IMR-90 (cell line): ENCODE data around the gene TES. TPM values are rescaled to one million over a fixed set of nuclear protein-coding genes. Genes with fewer than 3 reads are reported as not detected.

Source experiments
- ATAC-seq: fragments of 200-7000 bp; cut with Tn5 transposase; 2 replicates; pipeline ENCODE4 v1.9.1; 2020; ENCODE audit warnings: low read depth, mild to moderate bottlenecking, moderate library complexity
- BruUV-seq: library from RNA; stranded (reverse); fragments of 400-500 nt; replicated peaks from 2 replicates; lab custom pipeline; 2021; lab: Mats Ljungman, UMichigan
- CTCF ChIA-PET: fragments of 300-600 bp; formaldehyde crosslinking; extraction: SDS; loops from one replicate; lab custom pipeline; 2021; ENCODE audit warnings: antibody characterized with exemption; lab: Yijun Ruan, JAX
- POLR2A ChIA-PET: fragments of 300-600 bp; sonication (Branson Sonifier 250); formaldehyde crosslinking; loops from one replicate; lab custom pipeline; 2022; ENCODE audit warnings: antibody characterized with exemption; ENCODE audit not compliant: unreplicated experiment; lab: Charles Lee
- DNase-seq: peaks from one replicate; pipeline ENCODE4 v3.0.0; 2013
- H2AFZ ChIP-seq: replicated peaks from 2 replicates; pipeline ENCODE3; 2013; ENCODE audit warnings: low read length, mild to moderate bottlenecking; ENCODE audit not compliant: poor library complexity
- H2AK5ac ChIP-seq: 2 replicates; pipeline ENCODE4 v1.6.1; 2013; ENCODE audit warnings: low read depth, low read length, inconsistent platforms
- H2AK9ac ChIP-seq: replicated peaks from 2 replicates; pipeline ENCODE3; 2013; ENCODE audit warnings: mild to moderate bottlenecking, low read depth, low read length, moderate library complexity; ENCODE audit not compliant: poor library complexity
- H2BK120ac ChIP-seq: 2 replicates; pipeline ENCODE4 v1.6.1; 2013; ENCODE audit warnings: low read depth, low read length, inconsistent platforms
- H2BK15ac ChIP-seq: 3 replicates; pipeline ENCODE4 v1.6.1; 2013; ENCODE audit warnings: low read depth, low read length, inconsistent platforms
- H2BK20ac ChIP-seq: 2 replicates; pipeline ENCODE4 v1.6.1; 2013; ENCODE audit warnings: low read depth, mild to moderate bottlenecking, inconsistent platforms, low read length, moderate library complexity
- H2BK5ac ChIP-seq: 2 replicates; pipeline ENCODE4 v1.6.1; 2013; ENCODE audit warnings: mild to moderate bottlenecking, low read depth, low read length, inconsistent platforms; ENCODE audit not compliant: poor library complexity, severe bottlenecking
- H3K14ac ChIP-seq: replicated peaks from 2 replicates; pipeline ENCODE4 v1.6.1; 2013; ENCODE audit warnings: low read depth, low read length, inconsistent platforms
- H3K18ac ChIP-seq: 2 replicates; pipeline ENCODE4 v1.6.1; 2013; ENCODE audit warnings: low read depth, low read length, control low read depth
- H3K23ac ChIP-seq: 2 replicates; pipeline ENCODE4 v1.6.1; 2013; ENCODE audit warnings: low read depth, low read length, inconsistent platforms
- H3K27ac ChIP-seq: 2 replicates; pipeline ENCODE4 v1.5.1; 2013; ENCODE audit warnings: mild to moderate bottlenecking, control low read depth, low read length; ENCODE audit not compliant: insufficient read depth
- H3K27me3 ChIP-seq: 2 replicates; pipeline ENCODE4 v1.6.1; 2013; ENCODE audit warnings: low read length; ENCODE audit not compliant: control insufficient read depth, insufficient read depth
- H3K36me3 ChIP-seq: 2 replicates; pipeline ENCODE4 v1.6.1; 2013; ENCODE audit warnings: low read length, mixed read lengths; ENCODE audit not compliant: control insufficient read depth, insufficient read depth
- H3K4ac ChIP-seq: 2 replicates; pipeline ENCODE4 v1.6.1; 2013; ENCODE audit warnings: low read depth, low read length, inconsistent platforms
- H3K4me1 ChIP-seq: 2 replicates; pipeline ENCODE4 v1.6.1; 2013; ENCODE audit warnings: low read length, mixed read lengths; ENCODE audit not compliant: control insufficient read depth, insufficient read depth
- H3K4me2 ChIP-seq: 2 replicates; pipeline ENCODE4 v1.6.1; 2013; ENCODE audit warnings: low read depth, mild to moderate bottlenecking, control low read depth, low read length, moderate library complexity
- H3K4me3 ChIP-seq: 2 replicates; pipeline ENCODE4 v1.5.1; 2013; ENCODE audit warnings: low read depth, mild to moderate bottlenecking, control low read depth, low read length, moderate library complexity; ENCODE audit not compliant: insufficient read depth
- H3K56ac ChIP-seq: 2 replicates; pipeline ENCODE4 v1.6.1; 2013; ENCODE audit warnings: low read length, inconsistent platforms; ENCODE audit not compliant: insufficient read depth; ENCODE audit errors: extremely low read depth
- H3K79me1 ChIP-seq, 2 experiments: 2 replicates each; pipeline ENCODE4 v1.6.1; 2013; ENCODE audit warnings: low read length in 2 of 2, inconsistent platforms in 1 of 2, low read depth in 1 of 2
- H3K9ac ChIP-seq: 2 replicates; pipeline ENCODE4 v1.6.1; 2013; ENCODE audit warnings: low read depth, low read length, control low read depth
- H3K9me1 ChIP-seq: 2 replicates; pipeline ENCODE4 v1.6.1; 2013; ENCODE audit warnings: low read length, inconsistent platforms; ENCODE audit not compliant: insufficient read depth
- H3K9me3 ChIP-seq: 2 replicates; pipeline ENCODE4 v1.6.1; 2013; ENCODE audit warnings: low read length; ENCODE audit not compliant: control insufficient read depth, insufficient read depth
- H4K20me1 ChIP-seq: 2 replicates; pipeline ENCODE4 v1.6.1; 2013; ENCODE audit warnings: low read length, inconsistent platforms; ENCODE audit not compliant: insufficient read depth
- H4K5ac ChIP-seq: 2 replicates; pipeline ENCODE4 v1.6.1; 2013; ENCODE audit warnings: mild to moderate bottlenecking, low read depth, low read length, control low read depth
- H4K8ac ChIP-seq, 2 experiments: 2 replicates each; pipeline ENCODE4 v1.6.1; 2013; ENCODE audit warnings: low read depth in 2 of 2, low read length in 2 of 2, control low read depth in 1 of 2, inconsistent platforms in 1 of 2
- H4K91ac ChIP-seq: 2 replicates; pipeline ENCODE4 v1.6.1; 2013; ENCODE audit warnings: low read depth, low read length, inconsistent platforms; ENCODE audit not compliant: insufficient read depth
- BHLHE40 ChIP-seq: fragments of 150-350 bp; IDR thresholded peaks from 2 replicates; pipeline ENCODE4 v1.6.1; 2016; ENCODE audit warnings: mild to moderate bottlenecking, low read depth, low read length
- CEBPB ChIP-seq: IDR thresholded peaks from 2 replicates; pipeline ENCODE4 v1.6.1; 2012; ENCODE audit warnings: low read depth, low read length, improper control_type of control experiment
- CTCF ChIP-seq: conservative IDR thresholded peaks from 2 replicates; pipeline ENCODE4 v1.5.1; 2012; ENCODE audit warnings: mild to moderate bottlenecking, low read depth, low read length, improper control_type of control experiment
- ELK1 ChIP-seq: fragments of 150-350 bp; IDR thresholded peaks from 2 replicates; pipeline ENCODE4 v1.6.1; 2016; ENCODE audit warnings: low read depth, mild to moderate bottlenecking, low read length, moderate library complexity, borderline replicate concordance
- FOS ChIP-seq: fragments of 150-350 bp; IDR thresholded peaks from 2 replicates; pipeline ENCODE4 v1.6.1; 2016; ENCODE audit warnings: low read depth, low read length
- MAFK ChIP-seq: IDR thresholded peaks from 2 replicates; pipeline ENCODE4 v1.6.1; 2012; ENCODE audit warnings: low read depth, low read length, improper control_type of control experiment
- MAZ ChIP-seq: IDR thresholded peaks from 2 replicates; pipeline ENCODE4 v1.6.1; 2012; ENCODE audit warnings: low read depth, mild to moderate bottlenecking, low read length, improper control_type of control experiment, moderate library complexity, borderline replicate concordance
- MXI1 ChIP-seq: IDR thresholded peaks from 2 replicates; pipeline ENCODE4 v1.6.1; 2012; ENCODE audit warnings: low read depth, mild to moderate bottlenecking, low read length, moderate library complexity, borderline replicate concordance
- NFE2L2 ChIP-seq: fragments of 150-350 bp; IDR thresholded peaks from 2 replicates; pipeline ENCODE4 v1.6.1; 2016; ENCODE audit warnings: low read depth, mild to moderate bottlenecking, low read length
- POLR2A ChIP-seq: IDR thresholded peaks from 2 replicates; pipeline ENCODE4 v1.6.1; 2012; ENCODE audit warnings: mild to moderate bottlenecking, low read depth, low read length
- RAD21 ChIP-seq: IDR thresholded peaks from 2 replicates; pipeline ENCODE4 v1.6.1; 2012; ENCODE audit warnings: low read length, improper control_type of control experiment
- RCOR1 ChIP-seq: IDR thresholded peaks from 2 replicates; pipeline ENCODE4 v1.6.1; 2012; ENCODE audit warnings: mild to moderate bottlenecking, low read length, improper control_type of control experiment; ENCODE audit not compliant: insufficient replicate concordance
- RFX5 ChIP-seq: IDR thresholded peaks from 2 replicates; pipeline ENCODE4 v1.8.0; 2012; ENCODE audit warnings: low read depth, mild to moderate bottlenecking, low read length, moderate library complexity
- SMC3 ChIP-seq: fragments of 150-350 bp; IDR thresholded peaks from 2 replicates; pipeline ENCODE4 v1.6.1; 2016; ENCODE audit warnings: low read depth, mild to moderate bottlenecking, antibody characterized with exemption, low read length, moderate library complexity
- dilution Hi-C: fragments of 300-500 bp; cut with HindIII; formaldehyde crosslinking; loops from one replicate; pipeline ENCODE4 v1.14.3; 2018; ENCODE audit warnings: low sequenced_read_pairs; ENCODE audit not compliant: unreplicated experiment
- in situ Hi-C: fragments of 300-500 bp; cut with MboI; formaldehyde crosslinking; loops from 3 replicates; pipeline ENCODE4 v1.14.3; 2019; ENCODE audit warnings: low sequenced_read_pairs, inconsistent platforms, mixed read lengths
- intact Hi-C: fragments of 100-400 bp; cut with micrococcal nuclease; formaldehyde crosslinking; loops from 2 replicates; pipeline ENCODE4 v1.10.0; 2022
- polyA plus RNA-seq, 3 experiments: library from polyadenylated mRNA; depleted of rRNA; stranded (reverse); fragments of >200 nt; gene quantifications; 2 replicates each; pipeline ENCODE4 v1.2.3, GENCODE V29; 2012; ENCODE audit warnings: low replicate concordance in 1 of 3
- total RNA-seq: library from RNA; depleted of rRNA; stranded (reverse); fragments of >200 nt; gene quantifications from 2 replicates; pipeline ENCODE4 v1.2.3, GENCODE V29; 2012

The TES gene
- total and polyA plus RNA-seq, 2 of the 4 experiments (the other 2 are of a cell fraction), result 54.0 to 83.3 TPM

- intact Hi-C loops, result no loop called here
- Histone ChIP-seq H3K27ac (no peak overlapping the region), H4K91ac (no peak overlapping the region), H4K20me1 (no peaks in the 10 kb centered on the region), H2AFZ (no peak overlapping the region), H3K27me3 (no peaks in the 10 kb centered on the region), H3K23ac (no peak overlapping the region), H3K9me1 (no peaks in the 10 kb centered on the region), H2AK5ac (no peak overlapping the region; the same call in 1 of the 2 replicates), H4K8ac (no peak overlapping the region; a peak in 1 of 4 replicates), H3K18ac (no peak overlapping the region), H3K9me3 (no peaks in the 10 kb centered on the region), H3K9ac (no peak overlapping the region), H3K4me2 (no peak overlapping the region), H2BK120ac (peak overlapping the region; percentile 46; the same call in 1 of the 2 replicates), H3K14ac (peak overlapping the region; percentile 68; the same call in 1 of the 2 replicates), H4K5ac (no peak overlapping the region), H2BK20ac (peak overlapping the region; percentile 55; the same call in 1 of the 2 replicates), H2BK5ac (no peak overlapping the region), H3K56ac (no peak overlapping the region), H3K4me3 (no peak overlapping the region), H3K36me3 (no peaks in the 10 kb centered on the region), H3K4ac (0 out of 2 replicates have a peak overlapping the region, but pooled peaks have one; percentile 17), H2AK9ac (no peak overlapping the region), H3K4me1 (peaks cover 2% of the 10 kb centered on the region), H3K79me1 (peaks cover 0 to 5% of the 10 kb centered on the region in 2 experiments; a peak in 1 of 4 replicates), H2BK15ac (no peak overlapping the region)
- in situ Hi-C loops, result no loop called here
- DNase-seq (no peak), ATAC-seq (peak; percentile 70)
- ChIA-PET POLR2A (no interaction called here), CTCF (no interaction called here)
- no peak for TF ChIP-seq MAFK
- no peak for TF ChIP-seq MAZ
- no peak for TF ChIP-seq NFE2L2
- no peak for TF ChIP-seq RCOR1
- no peak for TF ChIP-seq MXI1
- TF ChIP-seq CTCF, result no peak
- TF ChIP-seq BHLHE40, result no peak
- TF ChIP-seq RAD21, result no peak
- TF ChIP-seq ELK1, result no peak
- TF ChIP-seq POLR2A, result no peak
- TF ChIP-seq CEBPB, result no peak
- TF ChIP-seq RFX5, result no peak
- no peak for TF ChIP-seq SMC3
- TF ChIP-seq FOS, result no peak
- dilution Hi-C loops, result no loop called here
- BruUV-seq, result no TSS peak
Observed at GRCh38 chr7:116290740-116291139, 80.4 kb downstream of the TES start.
